AG04450 (cell line): ENCODE results near the gene CRYBA1. TPM values are rescaled to one million over a fixed set of nuclear protein-coding genes. Genes with fewer than 3 reads are reported as not detected.

ENCODE experiments used
- CTCF ChIA-PET: fragments of 300-600, 350-600 bp; formaldehyde crosslinking; extraction: SDS; loops from one replicate; lab custom pipeline; 2022; ENCODE audit warnings: antibody characterized with exemption, inconsistent platforms; lab: Charles Lee
- POLR2A ChIA-PET: fragments of 350-600 bp; formaldehyde crosslinking; extraction: SDS; loops from one replicate; lab custom pipeline; 2021; ENCODE audit warnings: antibody characterized with exemption, inconsistent platforms; lab: Yijun Ruan, JAX
- DNase-seq: peaks from one replicate; pipeline ENCODE4 v3.0.0-alpha.2; 2011; ENCODE audit warnings: low read depth, low spot score
- H3K27ac ChIP-seq: one replicate; pipeline ENCODE4 v1.5.1; 2012; ENCODE audit warnings: low read depth, low read length, control low read depth
- H3K27me3 ChIP-seq: one replicate; pipeline ENCODE4 v1.6.0; 2012; ENCODE audit warnings: low read length; ENCODE audit not compliant: control insufficient read depth, insufficient read depth
- H3K4me3 ChIP-seq: 2 replicates; pipeline ENCODE4 v1.5.1; 2011; ENCODE audit warnings: mild to moderate bottlenecking, low read depth, low read length, control low read depth
- H3K9me3 ChIP-seq: 2 replicates; pipeline ENCODE4 v1.5.1; 2012; ENCODE audit warnings: low read length; ENCODE audit not compliant: control insufficient read depth, insufficient read depth
- CTCF ChIP-seq: IDR thresholded peaks from 2 replicates; pipeline ENCODE4 v1.5.1; 2011; ENCODE audit warnings: low read depth, low read length, control low read depth, inconsistent platforms
- polyA plus RNA-seq: library from polyadenylated mRNA; depleted of rRNA; stranded (reverse); fragments of >200 nt; gene quantifications from 2 replicates; pipeline ENCODE4 v1.2.3, GENCODE V29; 2011

CRYBA1 gene
- polyA plus RNA-seq, 1 experiment, result not detected

GRCh38 chr17:29235904-29236303 lies 10.8 kb upstream of the CRYBA1 start:
- no peaks in the 10 kb centered on the region for H3K9me3 ChIP-seq
- TF ChIP-seq CTCF, result no peak
- H3K4me3 ChIP-seq, result no peak overlapping the region
- no peak for DNase-seq
- ChIA-PET POLR2A (interaction anchor here (0.6 kb wide), 1 partner anchor 29 kb away, joined by 5 read pairs; no protein-coding TSS in a partner anchor), CTCF (interaction anchor here (4.4 kb wide), 1 partner anchor 16 kb away, joined by 33 read pairs; no protein-coding TSS in a partner anchor)
- H3K27ac ChIP-seq, result no peak overlapping the region
- H3K27me3 ChIP-seq, result no peaks in the 10 kb centered on the region

GRCh38 chr17:29237476-29238132 lies 9.1 kb upstream of the CRYBA1 start:
- no peaks in the 10 kb centered on the region for H3K27me3 ChIP-seq
- DNase-seq, result no peak
- no peak for TF ChIP-seq CTCF
- POLR2A ChIA-PET, result interaction anchor here (1.6 kb wide), 1 partner anchor 114 kb away, joined by 3 read pairs; no protein-coding TSS in a partner anchor
- H3K4me3 ChIP-seq, result no peak overlapping the region
- H3K27ac ChIP-seq, result peak overlapping the region; percentile 77
- CTCF ChIA-PET, result interaction anchor here (1.2 to 4.4 kb wide), 3 partner anchors 14 to 89 kb away, joined by 5 to 33 read pairs (median 7); no protein-coding TSS in a partner anchor
- H3K9me3 ChIP-seq, result no peaks in the 10 kb centered on the region

- peak overlapping the region; percentile 77 for H3K27ac ChIP-seq
- no peaks in the 10 kb centered on the region for H3K9me3 ChIP-seq
- no peak for DNase-seq
- H3K27me3 ChIP-seq, result no peaks in the 10 kb centered on the region
- no peak overlapping the region for H3K4me3 ChIP-seq
- POLR2A ChIA-PET, result interaction anchor here (1.6 kb wide), 1 partner anchor 114 kb away, joined by 3 read pairs; no protein-coding TSS in a partner anchor
- CTCF ChIA-PET, result interaction anchor here (1.1 to 4.4 kb wide), 4 partner anchors 13 to 90 kb away, joined by 3 to 33 read pairs (median 6); no protein-coding TSS in a partner anchor
- no peak for TF ChIP-seq CTCF
Measured at GRCh38 chr17:29238133-29238850, 8.4 kb upstream of the CRYBA1 start.

- H3K27ac ChIP-seq, result peak overlapping the region; percentile 92
- TF ChIP-seq CTCF, result no peak
- CTCF ChIA-PET, result interaction anchor here (1.1 to 3.5 kb wide), 5 partner anchors 11 to 124 kb away, joined by 4 to 21 read pairs (median 6); no protein-coding TSS in a partner anchor
- H3K27me3 ChIP-seq, result no peaks in the 10 kb centered on the region
- no peak overlapping the region for H3K4me3 ChIP-seq
- H3K9me3 ChIP-seq, result no peaks in the 10 kb centered on the region
- DNase-seq, result no peak
- POLR2A ChIA-PET, result interaction anchor here (0.5 to 1.7 kb wide), 7 partner anchors 10 to 187 kb away, joined by 3 to 19 read pairs (median 6); partner anchors contain the start of gene NUFIP2
Measured at GRCh38 chr17:29240477-29240876, 6.2 kb upstream of the CRYBA1 start.
